Activated CD4-positive, CD25-positive, alpha-beta regulatory T cell (primary cell): ENCODE results near the gene S100A16.
"Not testable (repeated sequence)": the region's sequence is repeated elsewhere in the genome, so short reads cannot be mapped to it uniquely, and the experiment has no call there.

ENCODE experiments used
- DNase-seq, 4 experiments: peaks; one replicate each; lab custom pipeline; 2025; lab: John Stamatoyannopoulos, UW

The S100A16 gene

DNA sequence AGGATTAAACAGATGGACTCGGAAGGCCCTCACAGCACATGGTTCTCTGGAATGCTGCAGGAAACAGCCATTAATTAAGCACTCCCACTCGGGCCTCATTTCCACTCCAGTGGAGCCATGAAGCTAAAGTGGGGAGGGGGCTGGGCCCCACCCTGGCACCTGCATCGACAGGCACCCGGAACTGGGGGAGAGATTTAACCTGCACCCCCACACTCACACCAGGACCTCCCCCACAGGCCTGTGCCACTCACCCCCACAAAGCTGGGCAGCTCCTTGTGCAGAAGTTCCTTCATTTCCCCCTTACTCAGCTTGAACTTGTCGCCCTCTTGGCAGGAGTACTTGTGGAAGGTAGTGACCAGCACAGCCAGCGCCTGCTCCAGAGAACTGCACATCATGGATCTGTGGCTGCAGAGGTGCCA, 49.4 kb downstream of the S100A16 start:
- DNase-seq = no peak

- not testable (repeated sequence) for DNase-seq
Measured at GRCh38 chr1:153562021-153562420, 50.9 kb downstream of the S100A16 start.

DNA sequence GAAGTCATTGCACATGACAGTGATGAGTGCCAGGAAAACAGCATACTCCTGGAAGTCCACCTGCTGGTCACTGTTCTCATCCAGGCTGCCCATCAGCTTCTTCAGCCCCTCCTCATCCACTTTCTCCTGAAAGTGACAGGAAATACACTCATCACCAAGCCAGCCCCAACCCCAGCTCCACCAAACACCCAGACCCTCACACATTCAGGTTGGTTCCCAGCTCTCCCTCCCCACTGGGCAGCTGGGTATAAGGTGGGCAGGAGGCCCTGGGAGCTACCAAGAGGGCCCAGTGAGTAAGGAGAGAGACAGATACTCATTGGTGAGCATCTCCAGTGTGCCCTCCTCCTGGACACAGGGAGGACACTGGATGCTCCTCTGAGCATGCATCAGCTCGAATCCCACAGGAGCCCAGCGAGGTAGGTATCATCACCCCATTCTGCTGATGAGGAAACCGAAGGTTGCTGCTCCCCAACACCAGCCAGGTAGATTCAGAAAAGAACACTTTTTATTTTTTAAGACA, 51.4 kb downstream of the S100A16 start:
- no peak for DNase-seq

- DNase-seq = no peak
Measured at GRCh38 chr1:153560771-153561465, 52.0 kb downstream of the S100A16 start.

DNA sequence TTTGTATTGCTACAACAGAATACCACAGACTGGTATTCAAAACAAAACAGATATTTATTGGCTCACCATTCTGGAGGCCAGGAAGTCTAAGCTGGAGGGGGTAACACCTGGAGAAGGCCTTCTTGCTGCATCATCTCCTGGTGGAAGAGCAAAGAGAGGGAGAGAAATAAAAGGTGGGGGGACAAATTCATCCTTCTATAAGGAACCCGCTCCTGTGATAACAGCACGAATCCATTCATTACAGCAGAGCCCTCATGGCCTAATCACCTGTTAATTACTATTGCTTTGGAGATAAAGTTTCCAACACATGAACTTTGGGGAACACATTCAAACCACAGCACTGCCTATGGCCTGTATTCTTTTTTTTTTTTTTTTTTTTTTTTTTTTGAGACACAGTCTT, 52.7 kb downstream of the S100A16 start:
- no peak for DNase-seq

- no peak for DNase-seq
Measured at GRCh38 chr1:153557877-153558276, 55.1 kb downstream of the S100A16 start.
